ENCODE data around the gene FBXL15.
A peak's percentile ranks its signal among the peaks of the same experiment; 100 is the strongest.

Gene FBXL15

DNA sequence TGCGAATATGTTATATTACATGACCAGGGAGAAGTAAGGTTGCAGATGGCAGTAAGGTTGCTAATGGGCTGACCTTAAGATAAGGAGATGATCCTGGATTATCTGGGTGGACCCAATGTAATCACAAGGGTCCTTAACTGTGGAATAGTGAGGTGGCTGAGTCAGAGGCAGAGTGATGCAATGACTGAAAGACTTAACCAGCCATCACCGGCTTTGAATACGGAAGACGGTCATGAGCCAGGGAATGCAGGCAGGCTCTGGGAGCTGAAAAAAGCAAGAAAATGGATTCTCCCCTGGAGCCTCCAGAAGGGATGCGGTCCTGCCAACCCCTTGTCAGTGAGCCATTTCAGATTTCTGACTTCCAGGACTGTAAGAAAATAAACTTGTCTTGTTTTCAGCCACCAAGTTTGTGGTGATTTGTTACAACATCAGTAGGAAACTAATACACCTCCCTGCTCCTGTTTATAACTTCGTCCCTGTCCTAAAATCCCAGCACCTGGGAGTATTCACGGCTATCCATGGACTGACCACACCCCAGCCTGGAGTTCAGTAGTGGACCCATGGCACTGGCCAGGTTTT is 35.3 kb downstream of the FBXL15 start:
- no peak for DNase-seq (ENCODE audit: low read depth in 2 of 2)

DNA sequence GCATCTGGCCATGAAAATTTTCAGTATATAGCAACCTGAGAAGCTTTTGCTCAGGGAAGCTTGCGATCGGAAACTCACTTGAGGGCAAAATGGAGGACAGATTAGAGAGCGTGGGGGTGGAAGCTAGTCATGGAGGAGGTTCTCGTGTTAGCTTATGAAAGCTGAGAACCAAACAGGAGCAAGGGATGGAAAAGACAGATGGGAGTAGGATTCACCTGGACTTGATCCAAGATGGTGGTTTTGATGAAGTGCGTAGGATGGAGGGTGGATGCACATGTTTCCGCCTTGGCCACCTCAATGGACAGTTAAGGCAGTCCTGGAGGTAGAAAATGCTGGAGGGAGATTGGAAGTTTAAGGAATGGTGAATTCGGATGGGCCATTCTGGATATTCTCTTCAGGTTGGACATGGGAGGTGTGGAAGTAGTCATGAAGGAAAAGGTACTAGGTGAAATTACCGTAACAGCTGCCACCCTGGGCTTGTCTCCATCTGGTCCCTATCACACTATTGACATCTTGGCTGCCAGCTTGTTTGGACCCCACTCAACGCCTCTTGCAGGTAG is 37.0 kb downstream of the FBXL15 start:
- DNase-seq (ENCODE audit: low read depth in 2 of 2), result no peak

DNA sequence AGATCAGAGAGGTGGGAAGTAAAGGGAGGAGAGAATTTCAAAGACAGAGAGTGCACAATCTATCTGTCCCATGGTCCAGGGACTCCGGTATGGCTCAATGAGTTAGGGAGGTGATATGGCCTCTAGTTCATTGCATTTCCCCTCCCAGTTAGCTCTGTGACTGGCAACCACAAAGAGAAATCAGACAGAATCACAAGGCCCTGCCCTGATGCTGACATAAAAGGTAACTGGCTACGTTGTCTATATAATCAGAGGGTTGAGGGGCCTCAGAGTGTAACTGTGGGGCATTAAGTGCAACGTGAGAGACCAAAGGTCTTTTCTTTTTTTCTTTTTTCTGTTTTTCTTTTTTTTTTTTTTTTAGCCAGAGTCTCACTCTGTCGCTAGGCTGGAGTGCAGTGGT is 38.0 kb downstream of the FBXL15 start:
- DNase-seq (ENCODE audit: low read depth in 2 of 2), result no peak

DNA sequence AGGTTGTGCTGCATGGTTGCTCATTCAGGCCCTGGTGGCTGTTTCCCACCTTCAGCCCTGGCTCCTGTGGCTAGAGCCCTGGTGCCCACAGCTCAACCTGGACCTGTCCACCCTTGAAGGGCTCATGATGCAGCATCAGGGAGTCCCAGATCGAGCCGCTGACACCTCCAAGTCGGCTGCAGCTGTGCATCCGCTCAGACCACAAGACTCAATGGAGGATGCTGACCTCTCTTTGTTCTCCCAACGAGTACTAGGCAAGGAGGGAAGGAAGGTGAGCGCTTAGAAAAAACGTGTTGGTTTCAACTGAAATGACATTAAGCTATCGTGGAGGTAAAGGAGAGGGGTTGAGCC is 40.2 kb downstream of the FBXL15 start:
- DNase-seq (ENCODE audit: low read depth in 2 of 2), result no peak

DNA sequence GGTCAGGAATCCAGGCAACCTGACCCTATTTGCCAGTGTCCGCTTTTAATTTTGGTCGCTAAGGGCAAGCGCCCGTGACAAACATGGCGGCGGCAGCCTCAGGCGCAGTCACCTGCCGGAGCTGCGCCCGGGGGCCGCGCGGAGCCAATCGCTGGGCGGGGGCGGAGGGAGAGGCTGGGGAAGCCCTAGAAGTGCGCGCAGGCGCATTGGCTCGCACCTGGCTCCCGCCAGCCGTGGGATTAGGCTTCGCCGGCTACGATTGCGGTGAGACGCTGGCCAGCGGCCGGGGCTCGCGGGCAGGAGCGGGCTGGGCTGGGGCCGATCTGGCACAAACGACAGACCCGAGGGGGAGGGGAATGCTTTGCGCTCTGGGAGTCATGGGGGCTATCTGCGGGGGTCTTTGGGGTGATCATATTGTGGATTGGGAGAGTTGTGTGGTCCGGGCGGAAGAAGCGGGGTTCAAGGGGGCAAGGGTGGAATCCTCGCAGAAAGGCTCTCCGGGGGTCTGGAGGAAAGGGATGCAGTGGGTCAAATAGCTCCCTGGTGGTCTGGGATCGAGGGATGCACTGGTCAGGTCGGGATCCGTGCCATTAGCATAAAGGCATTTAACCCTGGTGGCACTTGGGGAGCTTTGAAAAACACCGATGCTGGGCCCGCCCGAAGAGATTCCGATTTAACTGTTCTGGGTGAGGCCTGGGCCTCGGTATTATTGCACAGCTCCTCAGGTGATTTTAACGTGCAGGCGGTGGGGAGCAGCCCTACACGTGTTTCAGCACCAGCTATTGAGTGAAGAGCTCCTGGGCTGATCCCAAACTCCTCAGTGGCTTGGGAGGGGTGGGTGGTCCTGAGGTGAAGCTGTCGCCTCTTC is 40.8 kb downstream of the FBXL15 start:
- peak; percentile 83 to 87 for DNase-seq (ENCODE audit: low read depth in 2 of 2)

DNA sequence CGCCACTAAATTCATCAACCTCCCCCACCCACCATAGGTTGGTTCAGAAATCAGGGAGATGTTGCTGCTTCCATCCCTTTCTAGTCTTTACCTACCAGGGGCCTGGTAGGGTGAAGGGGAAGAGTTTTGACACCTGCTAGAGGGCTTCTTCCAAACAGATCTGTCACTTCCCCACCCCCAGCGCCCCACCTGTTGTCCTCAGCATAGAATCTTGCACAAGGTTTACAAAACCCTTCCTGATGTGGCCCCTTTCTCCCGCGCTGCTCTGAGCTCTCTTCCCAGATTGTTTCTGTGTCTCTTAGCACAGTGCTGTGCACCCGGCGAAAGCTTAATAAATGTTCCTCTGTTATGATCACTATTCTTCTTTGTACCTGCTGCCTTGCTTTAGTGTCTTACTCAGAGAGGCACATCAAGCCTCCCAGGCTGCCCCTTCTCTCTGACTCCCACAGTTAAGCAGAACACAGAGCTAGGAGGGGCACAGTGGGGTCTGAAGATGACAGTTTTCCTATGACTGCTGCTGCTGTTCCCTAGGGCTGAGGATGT is 41.9 kb downstream of the FBXL15 start:
- no peak for DNase-seq (ENCODE audit: low read depth in 2 of 2)

DNA sequence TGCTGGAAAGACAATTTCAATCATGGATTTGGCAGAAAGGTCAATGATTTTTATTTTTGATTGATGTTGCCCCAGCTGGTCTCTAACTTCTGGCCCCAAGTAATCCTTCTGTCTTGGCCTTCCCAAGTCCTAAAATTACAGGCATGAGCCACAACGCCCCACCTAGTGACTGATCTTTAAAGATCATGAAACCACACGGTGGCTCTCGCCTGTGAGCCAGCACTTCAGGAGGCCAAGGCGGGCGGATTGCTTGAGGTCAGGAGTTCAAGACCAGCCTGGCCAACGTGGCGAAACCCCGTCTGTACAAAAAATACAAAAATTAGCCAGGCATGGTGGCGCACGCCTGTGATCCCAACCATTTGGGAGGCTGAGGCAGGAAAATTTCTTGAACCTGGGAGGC is 43.3 kb downstream of the FBXL15 start:
- no peak for DNase-seq (ENCODE audit: low read depth in 2 of 2)

DNA sequence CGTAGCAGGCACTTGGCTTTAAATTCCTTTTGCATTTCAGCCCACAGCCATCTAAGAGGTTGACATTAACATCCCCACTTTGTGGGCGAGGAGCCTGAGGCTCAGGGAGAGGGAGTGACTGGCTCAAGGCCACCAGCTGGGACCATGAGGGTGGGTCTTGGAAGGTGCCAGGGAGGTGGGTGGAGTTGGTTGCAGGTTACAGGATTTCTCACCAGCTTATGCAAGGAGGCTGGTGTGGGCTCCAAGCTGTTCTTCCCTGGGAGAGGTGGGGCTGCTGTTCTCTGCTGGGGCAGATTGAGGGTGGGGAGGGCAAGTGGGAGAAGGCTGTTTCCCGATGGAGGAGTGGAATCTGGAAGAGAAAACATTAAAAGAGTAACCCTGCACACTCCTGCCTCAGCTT is 44.8 kb downstream of the FBXL15 start:
- no peak for DNase-seq (ENCODE audit: low read depth in 2 of 2)

DNA sequence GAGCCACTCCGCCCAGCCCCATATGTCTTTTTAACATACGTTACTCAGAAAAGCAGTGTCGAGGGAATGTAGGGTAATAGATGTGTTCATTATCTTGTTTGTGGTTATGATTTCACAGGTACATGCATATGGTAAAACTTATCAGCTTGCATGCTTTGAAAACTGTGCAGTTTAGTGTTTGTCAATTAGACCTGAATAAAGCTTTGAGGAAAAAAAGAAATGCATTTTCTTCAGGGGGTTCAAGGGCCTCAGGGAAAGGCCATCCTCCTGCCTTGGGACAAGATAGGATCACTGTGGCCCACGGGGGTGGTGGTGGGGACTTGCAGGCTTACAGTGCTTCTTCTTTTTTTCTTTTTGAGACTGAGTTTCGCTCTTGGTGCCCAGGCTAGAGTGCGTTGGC is 46.7 kb downstream of the FBXL15 start:
- DNase-seq (ENCODE audit: low read depth in 2 of 2), result no peak

DNA sequence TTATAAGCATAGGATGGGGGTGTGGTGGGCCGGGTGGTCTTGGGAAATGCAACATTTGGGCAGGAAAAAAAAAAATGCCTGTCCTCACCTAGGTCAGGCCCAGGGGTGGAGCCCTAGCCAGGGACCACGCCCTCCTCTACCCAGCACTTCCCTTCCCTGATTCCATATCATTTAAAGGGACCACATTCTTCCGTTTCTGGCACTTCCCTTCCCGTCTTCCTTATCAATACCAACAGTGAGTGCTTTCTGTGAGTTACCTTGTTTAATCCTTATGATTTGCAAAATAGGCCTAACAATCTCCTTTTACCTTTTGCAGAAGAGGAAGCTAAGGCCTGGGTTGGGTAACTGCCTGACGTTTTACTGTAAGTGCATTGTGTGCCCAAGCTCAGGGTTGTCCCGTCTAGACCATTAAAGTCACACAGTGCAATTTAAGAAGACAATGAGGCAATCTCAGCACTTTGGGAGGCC is 47.4 kb downstream of the FBXL15 start:
- no peak for DNase-seq (ENCODE audit: low read depth in 2 of 2)

DNA sequence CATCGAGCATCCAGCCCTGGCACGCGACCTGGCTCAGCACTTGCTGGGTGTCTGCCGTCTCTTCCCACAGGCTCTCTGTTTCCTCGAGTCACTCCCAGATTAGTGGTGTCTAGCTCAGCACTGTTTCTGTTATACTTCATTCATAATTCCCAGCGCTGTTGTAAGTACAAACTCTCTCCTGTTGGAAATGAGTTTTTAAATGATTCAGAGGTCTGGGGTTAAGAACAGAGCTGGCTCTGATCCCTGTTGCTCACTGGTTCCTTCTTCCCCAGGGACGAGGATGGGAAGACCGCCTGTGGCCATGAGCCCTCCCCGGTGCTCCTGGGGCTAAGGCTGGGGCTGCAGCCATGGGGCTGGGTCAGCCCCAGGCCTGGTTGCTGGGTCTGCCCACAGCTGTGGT is 48.0 kb downstream of the FBXL15 start:
- no peak for DNase-seq (ENCODE audit: low read depth in 2 of 2)

DNA sequence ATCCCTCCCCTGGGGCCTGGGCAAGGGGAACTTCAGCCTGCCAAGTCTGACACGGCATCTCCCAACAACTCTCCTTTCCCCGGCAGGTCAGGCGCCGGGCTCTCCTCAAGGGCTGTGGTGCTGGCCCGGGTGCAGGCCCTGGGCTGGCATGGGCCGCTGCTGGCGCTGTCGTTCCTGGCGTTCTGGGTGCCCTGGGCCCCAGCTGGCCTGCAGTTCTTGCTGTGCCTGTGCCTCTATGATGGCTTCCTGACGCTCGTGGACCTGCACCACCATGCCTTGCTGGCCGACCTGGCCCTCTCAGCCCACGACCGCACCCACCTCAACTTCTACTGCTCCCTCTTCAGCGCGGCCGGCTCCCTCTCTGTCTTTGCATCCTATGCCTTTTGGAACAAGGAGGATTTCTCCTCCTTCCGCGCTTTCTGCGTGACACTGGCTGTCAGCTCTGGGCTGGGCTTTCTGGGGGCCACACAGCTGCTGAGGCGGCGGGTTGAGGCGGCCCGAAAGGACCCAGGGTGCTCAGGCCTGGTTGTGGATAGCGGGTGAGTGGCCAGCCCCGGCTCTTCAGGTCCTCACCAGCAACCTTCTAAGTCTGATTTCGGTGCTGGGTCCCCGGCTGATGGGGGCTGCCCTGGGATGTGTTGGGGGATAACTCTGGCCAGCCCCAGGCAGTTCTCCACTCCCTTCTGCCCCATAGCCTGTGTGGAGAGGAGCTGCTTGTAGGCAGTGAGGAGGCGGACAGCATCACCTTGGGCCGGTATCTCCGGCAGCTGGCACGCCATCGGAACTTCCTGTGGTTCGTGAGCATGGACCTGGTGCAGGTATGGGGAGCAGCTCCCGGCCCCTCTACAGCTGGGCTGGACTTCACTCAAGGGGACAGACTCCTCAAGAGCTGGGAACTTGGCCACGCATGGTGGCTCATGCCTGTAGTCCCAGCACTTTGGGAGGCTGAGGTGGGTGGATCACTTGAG is 50.2 kb downstream of the FBXL15 start:
- no peak for DNase-seq (ENCODE audit: low read depth in 2 of 2)
